Left forelimb (tissue), 1 donor: ENCODE data around the gene STAT3.
"Not testable (repeated sequence)": the region's sequence is repeated elsewhere in the genome, so short reads cannot be mapped to it uniquely, and the experiment has no call there.

Experiments used
- DNase-seq: peaks from one replicate; pipeline ENCODE4 v3.0.0-alpha.2; 2018; ENCODE audit warnings: low spot score

The STAT3 gene

GRCh38 chr17:42408061-42408460 lies 19.8 kb upstream of the STAT3 start:
- no peak for DNase-seq

DNA sequence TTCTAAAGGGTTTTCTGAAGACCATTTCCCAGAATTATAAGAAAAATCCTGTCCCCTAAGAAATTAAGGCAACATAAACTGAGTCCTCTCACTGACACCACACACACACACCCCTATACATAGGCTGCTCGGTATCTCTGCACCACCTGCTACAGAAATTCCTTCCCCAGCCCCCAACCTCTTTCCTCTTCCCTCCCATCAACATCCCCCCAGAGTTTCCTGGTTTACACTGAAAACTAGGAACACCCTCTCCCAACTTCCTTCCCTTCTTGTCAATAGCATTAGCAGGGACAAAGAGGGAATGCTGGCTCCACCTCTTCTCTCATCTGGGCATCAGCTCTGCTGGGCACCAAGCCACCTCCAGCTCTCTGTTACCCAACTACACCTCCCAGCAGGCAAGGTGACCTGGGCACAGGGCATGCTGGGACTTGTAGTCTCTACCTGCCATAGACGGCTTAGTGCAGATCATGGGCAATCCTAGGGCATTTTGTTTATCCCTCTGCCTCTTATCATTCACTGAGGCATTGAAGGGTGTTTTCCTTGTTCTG lies 19.1 kb upstream of the STAT3 start:
- DNase-seq, result no peak

DNA sequence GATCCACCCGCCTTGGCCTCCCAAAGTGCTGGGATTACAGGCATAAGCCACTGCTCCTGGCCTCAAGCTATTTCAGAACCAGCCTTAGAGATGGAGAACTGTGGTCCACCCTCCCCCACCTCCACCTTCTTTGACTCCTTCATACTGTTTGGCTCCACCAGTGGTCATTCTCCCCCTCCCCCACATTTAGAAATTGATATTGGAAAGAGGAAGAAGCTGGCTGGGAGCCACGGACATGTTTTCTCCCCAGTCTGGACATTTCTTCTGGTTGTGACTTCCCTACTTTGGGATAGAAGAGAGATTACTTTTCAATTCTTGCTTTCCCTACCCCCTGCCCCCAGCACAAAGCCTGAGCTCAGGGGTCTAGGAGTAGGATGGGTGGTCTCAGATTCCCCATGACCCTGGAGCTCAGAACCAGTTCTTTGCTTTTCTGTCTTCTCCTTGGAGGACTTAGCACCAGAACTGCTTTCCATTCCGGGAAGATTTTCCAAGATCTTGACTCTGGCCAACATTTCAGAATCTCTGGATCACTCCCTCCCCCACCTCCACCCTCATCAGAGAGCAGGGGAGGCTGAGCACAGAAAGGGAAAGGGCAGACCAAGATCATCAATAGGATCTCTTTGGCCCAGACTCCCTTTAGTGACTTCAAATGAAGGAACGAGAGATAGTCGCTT lies 18.5 kb upstream of the STAT3 start:
- no peak for DNase-seq

- peak; percentile 82 for DNase-seq
Measured at GRCh38 chr17:42405963-42406495, 17.8 kb upstream of the STAT3 start.

GRCh38 chr17:42405076-42405475 lies 16.8 kb upstream of the STAT3 start:
- no peak for DNase-seq

GRCh38 chr17:42404326-42405055 lies 16.2 kb upstream of the STAT3 start:
- DNase-seq, result no peak

DNA sequence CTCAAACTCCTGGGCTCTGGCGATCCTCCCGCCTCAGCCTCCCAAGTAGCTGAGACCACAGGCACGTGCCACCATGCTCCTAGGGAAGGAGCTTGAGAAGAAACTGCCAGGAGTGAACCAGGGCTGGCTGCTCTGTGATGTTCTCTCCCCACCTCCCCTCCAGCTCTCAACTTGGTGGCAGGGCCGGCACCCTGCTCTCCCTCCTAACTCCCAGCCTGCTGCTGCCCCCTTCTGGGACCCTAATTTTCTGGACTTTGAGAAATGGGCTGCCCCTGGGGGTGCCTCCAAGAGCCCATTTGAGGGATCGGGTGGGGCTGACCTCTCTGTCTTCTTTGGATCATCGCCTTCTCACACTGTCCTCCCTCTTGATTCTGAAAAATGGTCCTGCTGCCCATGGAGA lies 14.9 kb upstream of the STAT3 start:
- no peak for DNase-seq

- DNase-seq, result no peak
Measured at GRCh38 chr17:42402117-42402516, 13.9 kb upstream of the STAT3 start.

DNA sequence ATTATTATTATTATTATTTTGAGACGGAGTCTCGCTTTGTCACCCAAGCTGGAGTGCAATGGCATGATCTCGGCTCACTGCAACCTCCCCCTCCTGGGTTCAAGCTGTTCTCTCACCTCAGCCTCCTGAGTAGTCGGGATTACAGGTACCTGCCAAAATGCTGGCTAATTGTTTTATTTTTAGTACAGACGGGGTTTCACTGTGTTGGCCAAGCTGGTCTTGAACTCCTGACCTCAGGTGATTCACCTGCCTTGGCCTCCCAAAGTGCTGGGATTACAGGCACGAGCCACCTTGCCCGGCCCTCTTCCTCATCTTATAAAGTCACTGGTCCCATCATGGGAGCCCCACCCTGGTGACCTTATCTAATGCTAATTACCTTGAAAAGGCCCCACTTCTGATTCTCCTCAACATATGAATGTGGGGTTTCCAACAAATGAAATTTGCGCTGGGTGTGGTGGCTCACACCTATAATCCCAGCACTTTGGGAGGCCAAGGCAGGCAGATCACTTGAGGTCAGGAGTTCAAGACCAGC lies 12.7 kb upstream of the STAT3 start:
- not testable (repeated sequence) for DNase-seq

- DNase-seq, result no peak
Measured at GRCh38 chr17:42399948-42400843, 12.0 kb upstream of the STAT3 start.

GRCh38 chr17:42399121-42399520 lies 10.9 kb upstream of the STAT3 start:
- DNase-seq, result no peak

GRCh38 chr17:42395601-42396000 lies 7.4 kb upstream of the STAT3 start:
- DNase-seq, result not testable (repeated sequence)

- no peak for DNase-seq
Measured at GRCh38 chr17:42394838-42395237, 6.6 kb upstream of the STAT3 start.

DNA sequence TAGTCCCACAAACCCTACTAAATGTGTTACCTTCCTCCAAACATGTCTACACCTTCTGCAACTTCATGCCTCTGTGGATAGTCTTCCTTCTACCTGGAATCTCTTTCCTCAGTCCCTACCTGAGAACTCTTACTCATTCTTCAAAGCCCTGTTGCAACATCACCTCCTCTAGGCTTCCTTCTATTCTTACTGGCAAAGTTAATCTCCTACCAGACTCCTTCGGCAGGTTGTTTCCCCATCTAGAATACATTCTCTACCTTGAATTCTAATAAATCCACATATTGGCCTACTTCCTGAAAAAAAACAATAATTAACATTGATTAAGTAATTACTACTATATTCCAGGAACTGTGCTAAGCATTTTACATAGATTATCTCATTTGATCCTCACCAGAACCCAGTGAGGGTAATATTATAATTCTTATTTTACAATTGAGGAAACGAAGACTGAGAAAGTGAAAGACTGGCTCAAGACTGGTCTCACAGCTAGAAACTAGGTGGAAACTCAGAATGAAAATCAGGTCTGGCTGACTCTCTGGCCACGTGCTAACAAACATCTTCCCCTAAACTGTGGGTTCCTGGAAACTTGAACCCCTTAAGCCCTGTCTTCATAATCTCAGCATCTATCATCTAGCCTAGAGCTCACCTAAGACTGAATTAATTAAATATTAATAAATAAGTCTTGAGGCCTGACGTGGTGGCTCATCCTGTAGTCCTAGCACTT lies 4.6 kb upstream of the STAT3 start:
- no peak for DNase-seq

DNA sequence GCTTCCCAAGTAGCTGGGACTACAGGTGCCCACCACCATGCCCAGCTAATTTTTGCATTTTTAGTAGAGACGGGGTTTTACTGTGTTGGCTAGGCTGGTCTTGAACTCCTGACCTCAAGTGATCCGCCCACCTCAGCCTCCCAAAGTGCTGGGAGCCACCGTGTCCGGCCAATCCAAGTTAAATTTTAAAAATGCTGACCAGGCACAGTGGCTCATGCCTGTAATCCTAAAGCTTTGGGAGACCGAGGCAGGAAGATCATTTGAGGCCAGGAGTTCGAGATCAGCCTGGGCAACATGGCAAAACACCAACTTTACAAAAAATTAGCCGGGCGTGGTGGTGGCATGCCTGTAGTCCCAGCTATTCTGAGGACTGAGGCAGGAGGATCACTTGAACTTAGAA lies 3.2 kb upstream of the STAT3 start:
- not testable (repeated sequence) for DNase-seq

DNA sequence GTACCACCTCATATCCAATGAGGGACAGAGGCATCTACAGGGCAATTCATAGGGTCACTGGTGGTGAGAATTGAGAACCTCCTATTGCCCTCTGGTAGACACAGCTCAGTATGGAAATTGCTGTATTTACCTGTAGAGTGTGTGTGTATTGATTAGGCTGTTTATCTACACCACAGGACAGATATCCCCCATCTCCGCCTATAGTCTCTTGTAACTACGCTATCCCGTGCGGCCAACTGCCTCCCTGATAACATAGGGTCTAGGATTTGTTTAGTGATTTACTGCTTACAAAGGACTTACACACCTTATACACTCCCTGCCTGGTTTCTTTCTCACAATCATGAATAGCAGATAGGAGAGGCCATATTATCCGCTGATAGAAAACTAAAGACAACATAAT lies 1.7 kb upstream of the STAT3 start:
- DNase-seq, result no peak

- DNase-seq, result no peak
Measured at GRCh38 chr17:42389135-42389417, 834 bp upstream of the STAT3 start.

- DNase-seq, result no peak
Measured at GRCh38 chr17:42387661-42388380, 421 bp downstream of the STAT3 start.

- DNase-seq, result no peak
Measured at GRCh38 chr17:42386777-42387657, 1.2 kb downstream of the STAT3 start.

DNA sequence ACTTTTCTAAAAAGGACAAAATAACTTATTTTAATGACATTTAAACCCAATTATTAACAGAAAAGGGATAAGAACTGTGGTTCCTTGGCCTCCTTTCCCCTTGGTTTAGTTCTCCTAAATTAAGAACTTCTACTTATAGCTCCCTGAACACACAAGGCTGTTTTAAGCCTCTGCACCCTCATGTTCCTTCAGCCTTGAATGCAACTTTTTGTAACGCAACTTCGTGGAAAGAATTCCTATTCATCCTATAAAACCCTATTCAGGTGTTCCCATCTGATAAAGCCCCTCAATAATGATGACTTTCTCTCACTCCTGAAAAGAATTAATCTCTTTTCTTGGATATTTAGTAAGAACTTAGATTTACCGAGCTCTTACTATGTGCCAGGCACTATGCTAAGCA lies 6.3 kb downstream of the STAT3 start:
- no peak for DNase-seq
